K562 (cell line): ENCODE data around the gene TPCN1. TPM values are rescaled to one million over a fixed set of nuclear protein-coding genes. Genes with fewer than 3 reads are reported as not detected.
A peak's percentile ranks its signal among the peaks of the same experiment; 100 is the strongest.

Source experiments
- AFF4 ChIP-seq: sonication (generic); formaldehyde crosslinking; IDR thresholded peaks from 2 replicates; pipeline ENCODE4 v1.8.0; 2023; ENCODE audit warnings: mild to moderate bottlenecking, missing genetic modification reagents
- CBX5 ChIP-seq: IDR thresholded peaks from 2 replicates; pipeline ENCODE4 v1.6.1; 2014; ENCODE audit warnings: low read depth, borderline replicate concordance
- CREB3 ChIP-seq: fragments of 450-650 bp; conservative IDR thresholded peaks from 2 replicates; pipeline ENCODE4 v1.6.1; 2016; ENCODE audit warnings: missing genetic modification characterization, low read depth, mild to moderate bottlenecking, missing compliant biosample characterization, moderate library complexity
- E2F5 ChIP-seq: sonication (generic); formaldehyde crosslinking; IDR thresholded peaks from 2 replicates; pipeline ENCODE4 v1.8.0; 2022; ENCODE audit warnings: mild to moderate bottlenecking, missing genetic modification reagents
- GABPA ChIP-seq: fragments of 200-800 bp; sonication (Bioruptor generic); conservative IDR thresholded peaks from 2 replicates; pipeline ENCODE4 v1.6.1; 2016; ENCODE audit warnings: low read depth, missing genetic modification characterization, missing compliant biosample characterization
- KLF10 ChIP-seq: fragments of 250-450 bp; sonication (Bioruptor Pico); IDR thresholded peaks from 2 replicates; pipeline ENCODE4 v1.6.1; 2021; ENCODE audit warnings: matching md5 sums
- KLF16 ChIP-seq: IDR thresholded peaks from 2 replicates; pipeline ENCODE4 v1.6.1; 2016; ENCODE audit warnings: antibody characterized with exemption
- LARP7 ChIP-seq: fragments of 450-650 bp; IDR thresholded peaks from 2 replicates; pipeline ENCODE4 v1.6.1; 2016
- NFIC ChIP-seq: fragments of 450-650 bp; IDR thresholded peaks from 2 replicates; pipeline ENCODE4 v1.6.1; 2017; ENCODE audit warnings: mild to moderate bottlenecking, inconsistent platforms
- POLR2AphosphoS5 ChIP-seq: IDR thresholded peaks from 2 replicates; pipeline ENCODE4 v1.6.1; 2011; ENCODE audit warnings: mild to moderate bottlenecking, low read depth, low read length, moderate library complexity; ENCODE audit not compliant: control insufficient read depth, insufficient read depth
- POU5F1 ChIP-seq: fragments of 150-350 bp; IDR thresholded peaks from 2 replicates; pipeline ENCODE4 v1.6.1; 2014; ENCODE audit warnings: borderline replicate concordance, low read length, low read depth, mild to moderate bottlenecking; ENCODE audit not compliant: partially characterized antibody
- RBM22 ChIP-seq: fragments of 200-400 bp; formaldehyde crosslinking; IDR thresholded peaks from 2 replicates; pipeline ENCODE4 v1.6.1; 2018; ENCODE audit warnings: low read length, low read depth; ENCODE audit not compliant: poor library complexity, severe bottlenecking
- SRSF9 ChIP-seq: fragments of 200-400 bp; formaldehyde crosslinking; IDR thresholded peaks from 2 replicates; pipeline ENCODE4 v1.6.1; 2017; ENCODE audit warnings: low read depth, low read length, borderline replicate concordance
- TCF7L2 ChIP-seq: fragments of 150-350 bp; IDR thresholded peaks from 2 replicates; pipeline ENCODE4 v1.6.1; 2016; ENCODE audit warnings: low read depth, mild to moderate bottlenecking, low read length, moderate library complexity
- ZKSCAN3 ChIP-seq: fragments of 250-450 bp; sonication (Bioruptor Pico); IDR thresholded peaks from 2 replicates; pipeline ENCODE4 v1.4.0; 2020
- ZNF124 ChIP-seq: sonication (generic); formaldehyde crosslinking; IDR thresholded peaks from 2 replicates; pipeline ENCODE4 v1.8.1; 2022; ENCODE audit warnings: missing genetic modification reagents
- ZNF316 ChIP-seq: fragments of 450-650 bp; IDR thresholded peaks from 2 replicates; pipeline ENCODE4 v1.6.1; 2016
- ZNF586 ChIP-seq: fragments of 450-650 bp; formaldehyde crosslinking; conservative IDR thresholded peaks from 2 replicates; pipeline ENCODE4 v1.4.0; 2020; ENCODE audit warnings: mild to moderate bottlenecking, moderate library complexity
- ZNF655 ChIP-seq: fragments of 250-450 bp; sonication (Bioruptor Pico); IDR thresholded peaks from 2 replicates; pipeline ENCODE4 v1.5.0; 2021
- ZNF668 ChIP-seq: fragments of 250-450 bp; sonication (Bioruptor Pico); IDR thresholded peaks from 2 replicates; pipeline ENCODE4 v1.8.0; 2022; ENCODE audit warnings: mild to moderate bottlenecking, inconsistent platforms
- ZNF707 ChIP-seq: fragments of 250-450 bp; sonication (Bioruptor Pico); conservative IDR thresholded peaks from 2 replicates; pipeline ENCODE4 v1.8.0; 2022; ENCODE audit warnings: inconsistent platforms, mild to moderate bottlenecking, moderate library complexity
- ZNF830 ChIP-seq: fragments of 250-450 bp; sonication (Bioruptor Pico); IDR thresholded peaks from 2 replicates; pipeline ENCODE4 v1.5.0; 2021; ENCODE audit warnings: mild to moderate bottlenecking
- polyA plus RNA-seq, 8 experiments: library from polyadenylated mRNA; depleted of rRNA in 4 of 8; stranded (reverse) in 5 of 8; unstranded in 3 of 8; fragments of >200 nt; fragmentation: Nextera tagmentation in 2 of 8; fragmentation: Illumina TruSeq in 1 of 8; extraction: Ambion mirVana in 2 of 8; extraction: Trizol in 1 of 8; gene quantifications; 2 replicates each; pipeline versions ENCODE4 v1.2.1 to v1.2.3, GENCODE V29; 2011 to 2014; ENCODE audit warnings: inconsistent platforms in 1 of 8, missing spikeins in 1 of 8
- total RNA-seq, 7 experiments: library from RNA; depleted of rRNA in 6 of 7; stranded (reverse); fragments of >200 nt in 6 of 7; fragmentation: Illumina TruSeq in 2 of 7; extraction: Trizol in 2 of 7; gene quantifications; 2 replicates each; pipeline versions ENCODE4 v1.2.1 to v1.2.3, GENCODE V29; 2011 to 2021; ENCODE audit warnings: low replicate concordance in 1 of 7

The TPCN1 gene
- total and polyA plus RNA-seq, 9 of the 15 experiments (the other 6 are each of a cell fraction or from before 2014, with no cell fraction given), result 0.80 to 23.8 (median 7.4) TPM

GRCh38 chr12:113334786-113335539 lies 113.7 kb downstream of the TPCN1 start, which contains the start of gene SLC8B1 (continued):
- TF ChIP-seq AFF4 (CRISPR knock-in tag) (0 out of 2 replicates have a peak, but pooled peaks have one; percentile 10), GABPA (peak; percentile 37), ZNF668 (CRISPR knock-in tag) (no peak), ZNF830 (CRISPR knock-in tag) (no peak), POU5F1 (no peak), ZNF316 (no peak), KLF10 (no peak), LARP7 (no peak), POLR2AphosphoS5 (peak; percentile 67), ZKSCAN3 (no peak), E2F5 (CRISPR knock-in tag) (no peak), RBM22 (no peak), NFIC (no peak), ZNF655 (CRISPR knock-in tag) (no peak), SRSF9 (no peak), ZNF124 (no peak), CBX5 (no peak), KLF16 (no peak), TCF7L2 (no peak), CREB3 (tag) (no peak), ZNF707 (CRISPR knock-in tag) (peak; percentile 90), ZNF586 (CRISPR knock-in tag) (no peak)
